Esophagus squamous epithelium (tissue), 5 donors: ENCODE data around the gene DENND4B. TPM values are rescaled to one million over a fixed set of nuclear protein-coding genes. Genes with fewer than 3 reads are reported as not detected.

Source experiments
- DNase-seq: peaks from one replicate; lab custom pipeline; 2025; lab: John Stamatoyannopoulos, UW
- H3K27ac ChIP-seq, 4 donors: fragments of 200-600 bp; sonication (generic); one replicate each; pipeline ENCODE4 v1.5.1; 2016 to 2019; ENCODE audit warnings: mild to moderate bottlenecking in 1 of 4
- H3K27me3 ChIP-seq, 4 donors: fragments of 200-600 bp; sonication (generic); 1 replicate in 3 of 4; 2 replicates in 1 of 4; pipeline versions ENCODE4 v1.5.1 to v1.6.0; 2017 to 2021; ENCODE audit warnings: antibody characterized with exemption in 1 of 4
- H3K36me3 ChIP-seq, 3 donors: fragments of 200-600 bp; sonication (generic); one replicate each; pipeline ENCODE4 v1.5.1; 2016 to 2019
- H3K4me1 ChIP-seq, 3 donors: fragments of 200-600 bp; sonication (generic); one replicate each; pipeline ENCODE4 v1.5.1; 2017 to 2019
- H3K4me3 ChIP-seq, 4 donors: fragments of 200-600 bp; sonication (generic); 1 replicate in 3 of 4; 2 replicates in 1 of 4; pipeline ENCODE4 v1.5.1; 2016 to 2019; ENCODE audit warnings: mild to moderate bottlenecking in 2 of 4, moderate library complexity in 1 of 4
- H3K9me3 ChIP-seq, 3 donors: fragments of 200-600 bp; sonication (generic); one replicate each; pipeline ENCODE4 v1.5.1; 2016 to 2019
- CTCF ChIP-seq, 6 experiments: fragments of 450-650 bp in 4 of 6; fragments of 200-600 bp in 2 of 6; sonication (generic) in 2 of 6; IDR thresholded peaks; one replicate each; pipeline ENCODE4 v1.5.1; 2016 to 2019; ENCODE audit warnings: antibody characterized with exemption in 6 of 6, mild to moderate bottlenecking in 4 of 6, moderate library complexity in 4 of 6
- POLR2A ChIP-seq, 4 donors: fragments of 450-650 bp; IDR thresholded peaks; one replicate each; pipeline ENCODE4 v1.6.1; 2017; ENCODE audit warnings: antibody characterized with exemption in 4 of 4, mild to moderate bottlenecking in 4 of 4, moderate library complexity in 3 of 4
- WGBS, 2 donors: methylation state at CpG; one replicate each; pipeline ENCODE4 v1.1.5; 2018; 5-methylcytosine and 5-hydroxymethylcytosine counted together
- intact Hi-C: fragments of 100-400 bp; cut with DNase I; formaldehyde crosslinking; loops from one replicate; pipeline ENCODE4 v1.15.0; 2022
- total RNA-seq, 4 donors: library from RNA; depleted of rRNA; stranded (reverse); fragments of >200 nt; gene quantifications; one replicate each; pipeline ENCODE4 v1.1.0, GENCODE V29; 2016
- donor health status: DM: yes; HTN: yes; CAD: no.

The DENND4B gene
- total RNA-seq, 4 donors from 2014 or later, result 5.9 to 31.7 (median 14.1) TPM

- intact Hi-C loops, result no loop called here
- no peak overlapping the region for H3K4me3 ChIP-seq
- H3K27me3 ChIP-seq, result no peaks in the 10 kb centered on the region
- peaks cover 5 to 69% (median 32%) of the 10 kb centered on the region in 3 donors for H3K36me3 ChIP-seq
- H3K9me3 ChIP-seq, result no peaks in the 10 kb centered on the region
- TF ChIP-seq POLR2A (IDR thresholded peaks at IDR 0.05), result no peak
- no peak for TF ChIP-seq CTCF (IDR thresholded peaks at IDR 0.05)
- no peak for DNase-seq
- H3K27ac ChIP-seq, result no peak overlapping the region
- 86% methylated on average over 7 of the region's 11 CpGs; no CpG with 5 or more reads in 1 of the 2 donors for WGBS, 2 donors
- H3K4me1 ChIP-seq, result peaks cover 14 to 39% (median 21%) of the 10 kb centered on the region in 3 donors
Observed at GRCh38 chr1:153942766-153943549, 3.6 kb downstream of the DENND4B start.

GRCh38 chr1:153941826-153942725 is 4.4 kb downstream of the DENND4B start:
- no peak overlapping the region for H3K4me3 ChIP-seq
- H3K27me3 ChIP-seq, result no peaks in the 10 kb centered on the region
- no peaks in the 10 kb centered on the region for H3K9me3 ChIP-seq
- TF ChIP-seq POLR2A (IDR thresholded peaks at IDR 0.05) (no peak), CTCF (IDR thresholded peaks at IDR 0.05) (no peak)
- WGBS, 2 donors, result 95 to 96% methylated on average over 3 to 10 of the region's 34 CpGs
- peaks cover 5 to 69% (median 28%) of the 10 kb centered on the region in 3 donors for H3K36me3 ChIP-seq
- intact Hi-C loops, result no loop called here
- peaks cover 14 to 34% (median 19%) of the 10 kb centered on the region in 3 donors for H3K4me1 ChIP-seq
- DNase-seq, result no peak
- H3K27ac ChIP-seq, result no peak overlapping the region

GRCh38 chr1:153940756-153941155 is 5.8 kb downstream of the DENND4B start:
- 89 to 98% methylated on average over 7 of the region's 8 CpGs for WGBS, 2 donors
- no peaks in the 10 kb centered on the region for H3K9me3 ChIP-seq
- H3K4me1 ChIP-seq, result peaks cover 10 to 28% (median 14%) of the 10 kb centered on the region in 3 donors
- no peak overlapping the region for H3K27ac ChIP-seq
- H3K27me3 ChIP-seq, result no peaks in the 10 kb centered on the region
- no peak for DNase-seq
- peaks cover 13 to 82% (median 41%) of the 10 kb centered on the region in 3 donors for H3K36me3 ChIP-seq
- no peak overlapping the region for H3K4me3 ChIP-seq
- intact Hi-C loops, result no loop called here
- TF ChIP-seq CTCF (IDR thresholded peaks at IDR 0.05) (no peak), POLR2A (IDR thresholded peaks at IDR 0.05) (no peak)

GRCh38 chr1:153939476-153939875 is 7.0 kb downstream of the DENND4B start:
- WGBS, 2 donors, result 90 to 100% methylated on average over 6 to 8 of the region's 12 CpGs
- DNase-seq, result no peak
- Histone ChIP-seq H3K27me3 (no peaks in the 10 kb centered on the region), H3K4me3 (no peak overlapping the region), H3K36me3 (peaks cover 18 to 95% (median 43%) of the 10 kb centered on the region in 3 donors), H3K9me3 (no peaks in the 10 kb centered on the region), H3K4me1 (peaks cover 0 to 15% (median 6%) of the 10 kb centered on the region in 3 donors), H3K27ac (no peak overlapping the region)
- intact Hi-C loops, result no loop called here
- TF ChIP-seq POLR2A (IDR thresholded peaks at IDR 0.05) (no peak), CTCF (IDR thresholded peaks at IDR 0.05) (no peak)
